GM23338 (cell line): ENCODE measurements around the gene LGR5. TPM values are rescaled to one million over a fixed set of nuclear protein-coding genes. Genes with fewer than 3 reads are reported as not detected.

ENCODE experiments used
- ATAC-seq: fragments of 200-7000 bp; cut with Tn5 transposase; 3 replicates; pipeline ENCODE4 v1.9.1; 2020
- DNase-seq: peaks from one replicate; pipeline ENCODE4 v3.0.0-alpha.2; 2015; ENCODE audit warnings: low spot score
- H2AFZ ChIP-seq: fragments of 200-600 bp; sonication (generic); 2 replicates; pipeline ENCODE4 v1.8.0; 2016; ENCODE audit warnings: antibody characterized with exemption, mild to moderate bottlenecking, moderate library complexity
- H3F3A ChIP-seq: fragments of 200-600 bp; sonication (generic); replicated peaks from 2 replicates; pipeline ENCODE4 v1.8.0; 2017; ENCODE audit warnings: antibody characterized with exemption, mixed run types, low read depth
- H3K27ac ChIP-seq: fragments of 200-600 bp; sonication (generic); 2 replicates; pipeline ENCODE4 v1.6.1; 2016; ENCODE audit warnings: low read depth
- H3K27me3 ChIP-seq: fragments of 200-600 bp; sonication (generic); 2 replicates; pipeline ENCODE4 v1.8.0; 2016; ENCODE audit warnings: mild to moderate bottlenecking, mixed run types, moderate library complexity; ENCODE audit not compliant: insufficient read depth
- H3K36me3 ChIP-seq: fragments of 200-600 bp; sonication (generic); 2 replicates; pipeline ENCODE4 v1.8.0; 2016; ENCODE audit warnings: mild to moderate bottlenecking; ENCODE audit not compliant: insufficient read depth
- H3K4me1 ChIP-seq: fragments of 200-600 bp; sonication (generic); 2 replicates; pipeline ENCODE4 v1.8.0; 2016; ENCODE audit warnings: mild to moderate bottlenecking, moderate library complexity; ENCODE audit not compliant: insufficient read depth
- H3K4me2 ChIP-seq: fragments of 200-600 bp; sonication (generic); 2 replicates; pipeline ENCODE4 v1.7.1; 2017; ENCODE audit warnings: mixed run types
- H3K4me3 ChIP-seq: fragments of 200-600 bp; sonication (generic); 2 replicates; pipeline ENCODE4 v1.6.1; 2016; ENCODE audit warnings: mixed run types
- H3K79me2 ChIP-seq: fragments of 200-600 bp; sonication (generic); replicated peaks from 2 replicates; pipeline ENCODE4 v1.8.0; 2017; ENCODE audit warnings: mild to moderate bottlenecking; ENCODE audit not compliant: insufficient read depth
- H3K9me2 ChIP-seq: fragments of 200-600 bp; sonication (generic); 2 replicates; pipeline ENCODE4 v1.8.0; 2017; ENCODE audit not compliant: insufficient read depth
- H4K20me1 ChIP-seq: fragments of 200-600 bp; sonication (generic); replicated peaks from 2 replicates; pipeline ENCODE4 v1.8.0; 2017; ENCODE audit warnings: mild to moderate bottlenecking; ENCODE audit not compliant: insufficient read depth
- H3K27ac Mint-ChIP-seq: 2 replicates; pipeline ENCODE4 v1.8.0; 2020; ENCODE audit warnings: inconsistent platforms, mild to moderate bottlenecking, moderate library complexity, mixed read lengths
- H3K27me3 Mint-ChIP-seq: 3 replicates; pipeline ENCODE4 v1.8.0; 2022; ENCODE audit warnings: low read depth, mild to moderate bottlenecking, moderate library complexity, mixed read lengths, inconsistent platforms; ENCODE audit not compliant: insufficient read depth, poor library complexity
- H3K36me3 Mint-ChIP-seq: 3 replicates; pipeline ENCODE4 v1.8.0; 2021; ENCODE audit warnings: low read depth, mild to moderate bottlenecking, inconsistent platforms, moderate library complexity, mixed read lengths
- H3K4me1 Mint-ChIP-seq: 3 replicates; pipeline ENCODE4 v1.8.0; 2020; ENCODE audit warnings: mild to moderate bottlenecking, inconsistent platforms, mixed read lengths
- H3K4me3 Mint-ChIP-seq: 3 replicates; pipeline ENCODE4 v1.8.0; 2021; ENCODE audit warnings: moderate library complexity, mild to moderate bottlenecking, inconsistent platforms, mixed read lengths
- H3K9me3 Mint-ChIP-seq: 3 replicates; pipeline ENCODE4 v1.8.0; 2020; ENCODE audit warnings: moderate library complexity, mild to moderate bottlenecking, inconsistent platforms, mixed read lengths
- CREB1 ChIP-seq: fragments of 250-450 bp; sonication (Bioruptor Pico); IDR thresholded peaks from 2 replicates; pipeline ENCODE4 v1.5.0; 2020; ENCODE audit warnings: low read depth, mild to moderate bottlenecking, moderate library complexity
- CTCF ChIP-seq, 2 experiments: fragments of 200-600 bp in 1 of 2; sonication (generic) in 1 of 2; conservative IDR thresholded peaks; 2 replicates each; pipeline versions ENCODE4 v1.5.1 to v1.6.1; 2016 to 2017; ENCODE audit warnings: antibody characterized with exemption in 2 of 2, low read depth in 2 of 2, mild to moderate bottlenecking in 2 of 2, moderate library complexity in 1 of 2
- ETS1 ChIP-seq: IDR thresholded peaks from 2 replicates; pipeline ENCODE4 v1.6.1; 2016; ENCODE audit warnings: antibody characterized with exemption
- EZH2 ChIP-seq: fragments of 200-600 bp; sonication (generic); IDR thresholded peaks from one replicate; pipeline ENCODE4 v1.8.0; 2017; ENCODE audit warnings: antibody characterized with exemption, mild to moderate bottlenecking, low read depth; ENCODE audit not compliant: unreplicated experiment
- EZH2phosphoT487 ChIP-seq: fragments of 200-600 bp; sonication (generic); IDR thresholded peaks from one replicate; pipeline ENCODE4 v1.8.1; 2018; ENCODE audit warnings: antibody characterized with exemption; ENCODE audit not compliant: unreplicated experiment
- JUNB ChIP-seq: IDR thresholded peaks from one replicate; pipeline ENCODE4 v1.6.1; 2016; ENCODE audit warnings: antibody characterized with exemption; ENCODE audit not compliant: unreplicated experiment
- NANOG ChIP-seq: IDR thresholded peaks from 2 replicates; pipeline ENCODE4 v1.6.1; 2016; ENCODE audit warnings: antibody characterized with exemption, borderline replicate concordance
- POLR2AphosphoS5 ChIP-seq: IDR thresholded peaks from 2 replicates; pipeline ENCODE4 v1.6.1; 2016; ENCODE audit warnings: antibody characterized with exemption, low read depth
- REST ChIP-seq: IDR thresholded peaks from one replicate; pipeline ENCODE4 v1.6.1; 2018; ENCODE audit warnings: antibody characterized with exemption; ENCODE audit not compliant: unreplicated experiment
- STAT1 ChIP-seq: IDR thresholded peaks from one replicate; pipeline ENCODE4 v1.6.1; 2016; ENCODE audit warnings: antibody characterized with exemption; ENCODE audit not compliant: unreplicated experiment
- ZNF114 ChIP-seq: fragments of 250-450 bp; sonication (Bioruptor Pico); IDR thresholded peaks from 2 replicates; pipeline ENCODE4 v1.5.0; 2020; ENCODE audit warnings: mild to moderate bottlenecking, moderate library complexity
- ZNF331 ChIP-seq: fragments of 250-450 bp; sonication (Bioruptor Pico); IDR thresholded peaks from 2 replicates; pipeline ENCODE4 v1.5.0; 2020; ENCODE audit warnings: low read depth, mild to moderate bottlenecking, moderate library complexity
- ZNF462 ChIP-seq: fragments of 250-450 bp; sonication (Bioruptor Pico); IDR thresholded peaks from 2 replicates; pipeline ENCODE4 v1.5.0; 2020; ENCODE audit warnings: mild to moderate bottlenecking, moderate library complexity
- polyA plus RNA-seq: library from polyadenylated mRNA; unstranded; fragments of >200 nt; fragmentation: Nextera tagmentation; extraction: Ambion mirVana; gene quantifications from 2 replicates; pipeline ENCODE4 v1.2.1, GENCODE V29; 2016
- total RNA-seq: library from RNA; depleted of rRNA; stranded (reverse); fragments of >200 nt; shearing (Covaris generic); gene quantifications from 2 replicates; pipeline ENCODE4 v1.2.3, GENCODE V29; 2014

The LGR5 gene
- total and polyA plus RNA-seq, 2 experiments from 2014 or later, result 0.17 to 0.26 TPM

GRCh38 chr12:71605039-71605438 is 165.4 kb downstream of the LGR5 start:
- Mint-ChIP-seq H3K36me3 (peaks cover 16% of the 10 kb centered on the region; the same call in 2 of the 3 replicates), H3K27ac (no peak overlapping the region), H3K9me3 (no peaks in the 10 kb centered on the region), H3K4me3 (no peak overlapping the region), H3K27me3 (no peaks in the 10 kb centered on the region), H3K4me1 (peaks cover 13% of the 10 kb centered on the region; the same call in 2 of the 3 replicates)
- H2AFZ ChIP-seq, result no peak overlapping the region
- H3K27me3 ChIP-seq, result no peaks in the 10 kb centered on the region
- DNase-seq (no peak), ATAC-seq (no peak)
- peaks cover 18% of the 10 kb centered on the region for H3K36me3 ChIP-seq
- no peaks in the 10 kb centered on the region for H3K9me2 ChIP-seq
- no peak overlapping the region for H3K4me3 ChIP-seq
- no peaks in the 10 kb centered on the region for H4K20me1 ChIP-seq
- H3F3A ChIP-seq, result no peaks in the 10 kb centered on the region
- TF ChIP-seq POLR2AphosphoS5 (no peak), STAT1 (no peak), EZH2 (no peak), CREB1 (CRISPR knock-in tag) (no peak), JUNB (no peak), EZH2phosphoT487 (no peak), ZNF462 (CRISPR knock-in tag) (no peak), CTCF (conservative IDR thresholded peaks at IDR 0.05; ENCODE audit: low read depth in 2 of 2) (no peak), ZNF114 (CRISPR knock-in tag) (no peak), REST (no peak), ZNF331 (CRISPR knock-in tag) (no peak), ETS1 (no peak), NANOG (no peak)
- no peak overlapping the region for H3K4me2 ChIP-seq
- peaks cover 12% of the 10 kb centered on the region for H3K4me1 ChIP-seq
- H3K79me2 ChIP-seq, result no peaks in the 10 kb centered on the region
- H3K27ac ChIP-seq, result no peak overlapping the region
